ENCODE results near the gene GAA.
A peak's percentile ranks its signal among the peaks of the same experiment; 100 is the strongest.
"Not testable (repeated sequence)": the region's sequence is repeated elsewhere in the genome, so short reads cannot be mapped to it uniquely, and the experiment has no call there.

GAA gene

GRCh38 chr17:80145076-80146075, 44.0 kb downstream of the GAA start:
- DNase-seq (ENCODE audit: low spot score), result no peak

- no peak for DNase-seq (ENCODE audit: low spot score)
These were observed 45.0 kb downstream of the GAA start for GRCh38 chr17:80146121-80147034.

GRCh38 chr17:80147035-80147822, 45.8 kb downstream of the GAA start, which contains the start of gene EIF4A3:
EIF4A3 (minus strand) TSS chr17:80147128; CDS start chr17:80146961, 167 bp downstream.
- peak; percentile 95 for DNase-seq (ENCODE audit: low spot score)

DNA sequence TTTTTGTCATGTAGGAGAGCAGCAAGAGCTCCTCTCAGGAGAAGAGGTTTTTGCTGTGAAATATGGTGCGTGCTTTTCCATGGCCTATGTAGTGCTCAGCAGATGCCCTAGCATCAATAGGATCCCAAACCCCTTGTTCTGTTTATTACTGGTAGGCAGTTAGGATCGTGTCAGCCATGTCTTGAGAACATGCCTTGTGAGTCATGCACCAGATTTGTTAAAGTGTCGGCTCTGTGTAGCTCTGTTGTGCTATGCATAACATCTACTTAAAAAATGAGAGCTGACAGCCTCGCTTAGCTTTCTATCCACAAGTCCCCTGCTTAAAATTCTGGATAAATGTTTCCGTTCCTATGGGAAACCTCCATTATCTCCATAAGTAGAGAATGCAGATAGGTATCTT, 50.0 kb downstream of the GAA start:
- DNase-seq (ENCODE audit: low spot score), result no peak

- no peak for DNase-seq (ENCODE audit: low spot score)
These were observed 50.8 kb downstream of the GAA start for GRCh38 chr17:80152081-80152702.

- no peak for DNase-seq (ENCODE audit: low spot score)
These were observed 51.6 kb downstream of the GAA start for GRCh38 chr17:80153004-80153403.

DNA sequence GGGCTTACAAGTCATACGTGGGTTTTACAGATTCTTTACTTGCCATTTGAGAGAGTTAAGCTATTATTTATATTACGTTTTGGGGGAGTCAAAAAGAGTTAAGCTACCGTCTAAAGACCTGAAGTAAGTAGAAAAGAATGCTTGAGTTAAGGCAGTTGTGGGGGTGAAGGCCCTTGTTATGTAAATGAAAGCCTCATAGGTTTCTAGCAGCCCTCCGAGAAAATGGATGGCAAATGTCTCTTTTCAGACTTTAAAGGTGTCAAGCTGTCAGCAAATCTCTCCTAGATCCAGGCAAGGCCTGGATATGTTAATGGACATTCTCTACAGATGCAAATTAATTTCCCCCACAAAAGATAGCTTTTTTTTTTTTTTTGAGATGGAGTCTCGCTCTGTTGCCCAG, 52.8 kb downstream of the GAA start:
- no peak for DNase-seq (ENCODE audit: low spot score)

DNA sequence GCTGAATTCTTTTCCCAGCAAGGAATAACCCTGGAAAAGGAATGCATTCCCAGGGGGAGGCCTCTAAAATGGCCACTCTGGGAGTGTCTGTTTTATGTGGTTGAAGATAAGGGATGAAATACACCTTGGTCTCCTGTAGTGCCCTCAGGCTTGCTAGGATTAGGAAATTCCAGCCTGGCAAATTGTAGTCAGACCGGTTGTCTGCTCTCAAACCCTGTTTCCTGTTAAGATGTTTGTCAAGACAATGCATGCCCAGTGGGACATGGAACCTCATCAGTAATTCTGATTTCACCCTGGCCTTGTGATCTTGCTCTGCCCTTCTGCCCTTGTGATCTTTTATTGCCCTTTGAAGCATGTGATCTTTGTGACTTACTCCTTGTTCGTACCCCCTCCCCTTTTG, 54.2 kb downstream of the GAA start:
- not testable (repeated sequence) for DNase-seq (ENCODE audit: low spot score)

- no peak for DNase-seq (ENCODE audit: low spot score)
These were observed 57.5 kb downstream of the GAA start for GRCh38 chr17:80158846-80159245.

DNA sequence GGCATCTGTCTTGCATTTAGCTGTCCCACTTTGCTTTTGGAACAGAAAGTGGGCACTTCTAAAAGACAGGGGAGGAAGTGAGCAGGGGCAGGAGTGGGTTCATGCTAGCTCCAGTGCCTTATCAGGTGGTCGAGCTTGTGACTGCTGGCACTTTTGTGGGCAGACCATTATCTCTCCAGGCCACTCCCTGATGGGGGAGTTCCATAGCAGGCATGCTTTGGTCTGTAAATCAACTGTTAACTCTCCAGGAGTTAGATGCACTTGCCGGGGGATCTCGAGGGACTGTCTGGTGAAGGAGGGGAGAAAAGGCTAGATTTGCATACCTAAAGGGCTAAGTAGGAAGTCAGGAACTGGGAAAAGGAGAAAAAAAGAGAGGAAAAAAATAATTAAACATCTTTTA, 59.2 kb downstream of the GAA start:
- DNase-seq (ENCODE audit: low spot score), result no peak

DNA sequence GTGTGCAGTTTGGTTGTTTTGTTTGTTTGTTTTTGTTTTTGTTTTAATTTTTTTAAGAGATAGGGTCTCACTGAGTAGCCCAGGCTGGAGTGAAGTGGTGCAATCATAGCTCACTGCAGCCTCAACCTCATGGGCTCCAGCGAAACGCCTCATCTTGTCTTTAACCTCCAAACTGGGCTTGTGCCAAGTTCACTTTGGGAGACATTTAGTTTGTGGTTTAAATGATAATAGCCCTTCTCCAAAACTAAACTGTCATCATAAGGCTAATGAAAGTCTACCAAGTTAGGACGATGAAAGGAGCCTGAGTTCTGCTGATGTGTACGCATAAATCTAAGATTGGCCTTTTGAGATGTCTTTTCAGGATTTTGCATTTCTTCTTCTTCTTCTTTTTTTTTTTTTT, 62.0 kb downstream of the GAA start:
- DNase-seq (ENCODE audit: low spot score), result no peak

GRCh38 chr17:80164185-80164584, 62.8 kb downstream of the GAA start:
- DNase-seq (ENCODE audit: low spot score), result no peak

DNA sequence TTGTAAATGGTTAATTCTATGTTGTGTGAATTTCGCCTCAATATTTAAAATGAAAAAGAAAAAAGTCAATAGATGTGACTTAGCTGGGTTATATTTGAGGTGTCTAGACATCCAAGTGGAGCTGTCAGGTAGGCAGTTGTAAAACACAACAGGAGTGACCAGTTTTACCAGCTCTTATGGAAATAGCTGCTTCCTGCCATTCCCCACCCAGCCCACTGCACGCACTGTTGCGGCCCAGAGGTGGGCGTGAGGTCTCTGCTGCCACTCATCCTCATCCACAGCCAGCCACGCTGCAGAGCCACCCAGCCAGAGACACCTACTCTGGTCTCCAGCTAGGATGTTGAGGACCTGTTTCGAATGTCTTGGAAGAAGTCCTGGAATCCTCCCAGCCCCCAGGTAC, 65.1 kb downstream of the GAA start:
- no peak for DNase-seq (ENCODE audit: low spot score)

DNA sequence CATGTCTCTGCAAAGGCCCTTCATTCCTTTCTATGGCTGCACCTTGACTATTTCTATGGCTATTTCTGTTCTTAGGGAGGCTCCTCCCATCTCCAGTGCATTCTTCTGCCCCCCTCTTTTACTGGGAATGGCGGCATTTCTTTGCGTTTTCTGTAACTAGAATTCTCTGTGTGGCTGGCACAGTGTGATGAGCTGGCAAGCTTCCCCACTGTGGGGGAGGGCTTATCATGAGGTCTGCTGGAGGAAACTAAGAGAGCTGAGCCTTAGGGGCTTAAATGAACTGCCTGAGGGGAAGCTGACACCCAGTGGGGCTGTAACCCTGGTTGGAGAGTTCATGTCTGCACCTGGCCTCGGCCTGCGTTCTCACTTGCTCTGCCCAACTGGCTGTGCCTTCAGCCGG, 67.0 kb downstream of the GAA start:
- no peak for DNase-seq (ENCODE audit: low spot score)

DNA sequence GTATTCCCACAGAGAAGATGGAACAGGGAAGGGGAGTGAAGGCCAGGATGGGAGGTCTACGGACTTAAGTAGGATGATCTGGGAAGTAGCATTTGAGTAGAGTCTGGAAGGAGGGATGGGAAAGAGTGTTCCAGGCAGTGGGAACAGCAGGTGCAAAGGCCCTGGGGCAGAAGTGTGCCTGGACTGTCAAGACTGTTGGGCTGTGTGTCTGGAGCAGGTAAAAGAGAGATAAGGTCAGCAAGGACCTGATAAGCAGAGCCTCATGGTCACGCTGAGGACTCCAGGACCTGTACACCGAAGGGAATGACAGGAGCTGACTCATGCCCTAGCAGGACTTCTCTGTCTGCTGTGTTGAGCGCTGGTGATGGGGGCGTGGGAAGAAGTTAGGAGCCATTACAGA, 67.7 kb downstream of the GAA start:
- no peak for DNase-seq (ENCODE audit: low spot score)
